ENCODE data around the gene DDX60. TPM values are rescaled to one million over a fixed set of nuclear protein-coding genes. Genes with fewer than 3 reads are reported as not detected.

Gene DDX60
- total RNA-seq, 3 donors from 2014 or later = 9.5 to 19.5 (median 11.0) TPM

Other genes with a start within 250 kb of the DDX60 start
- gene ANXA10, start 226.2 kb downstream of the DDX60 start, total RNA-seq = not detected
- gene DDX60L, start 161.7 kb upstream of the DDX60 start, total RNA-seq = 10 to 100 TPM; 13.4 to 21.0 (median 18.4) TPM
- 100 to 1,000 TPM in 2 of 3 donors, 10 to 100 TPM in 1; 96.0 to 186 (median 174) TPM for gene PALLD, start 178.3 kb upstream of the DDX60 start, total RNA-seq